NOMO-1 (cell line): ENCODE data around the gene TRAPPC2B.
"Not testable (repeated sequence)": the region's sequence is repeated elsewhere in the genome, so short reads cannot be mapped to it uniquely, and the experiment has no call there.

Experiments
- DNase-seq, 2 experiments: peaks; one replicate each; lab custom pipeline; 2025; ENCODE audit not compliant: unreplicated experiment in 2 of 2; lab: John Stamatoyannopoulos, UW

The TRAPPC2B gene

GRCh38 chr19:57374179-57374578 lies 10.8 kb downstream of the TRAPPC2B start:
- DNase-seq, result no peak

GRCh38 chr19:57374647-57375046 lies 11.3 kb downstream of the TRAPPC2B start:
- DNase-seq, result not testable (repeated sequence)

- no peak for DNase-seq
Observed at GRCh38 chr19:57376151-57376550, 12.8 kb downstream of the TRAPPC2B start.

GRCh38 chr19:57377498-57378146 lies 14.3 kb downstream of the TRAPPC2B start:
- DNase-seq, result no peak

GRCh38 chr19:57380923-57381322 lies 17.6 kb downstream of the TRAPPC2B start:
- no peak for DNase-seq

GRCh38 chr19:57382806-57383488 lies 19.6 kb downstream of the TRAPPC2B start:
- no peak for DNase-seq

- DNase-seq, result no peak
Observed at GRCh38 chr19:57389194-57389729, 25.9 kb downstream of the TRAPPC2B start.

- peak; percentile 96 for DNase-seq
Observed at GRCh38 chr19:57389730-57390598, 26.6 kb downstream of the TRAPPC2B start, which contains the start of gene ZNF548. ZNF548 (plus strand) TSS chr19:57389854; CDS start chr19:57390100, 246 bp downstream.

GRCh38 chr19:57395710-57396109 lies 32.4 kb downstream of the TRAPPC2B start:
- DNase-seq, result no peak

GRCh38 chr19:57398868-57399267 lies 35.5 kb downstream of the TRAPPC2B start:
- DNase-seq, result no peak

GRCh38 chr19:57403737-57404563 lies 40.6 kb downstream of the TRAPPC2B start:
- no peak for DNase-seq

GRCh38 chr19:57406516-57407123 lies 43.3 kb downstream of the TRAPPC2B start:
- peak; percentile 25 to 54 for DNase-seq

- DNase-seq, result peak; percentile 91 to 92
Observed at GRCh38 chr19:57410877-57411671, 47.7 kb downstream of the TRAPPC2B start, which contains the start of gene ZNF17. ZNF17 (plus strand) TSS chr19:57411161; CDS start chr19:57413616, 2,455 bp downstream.
